Left colon (tissue), 2 donors: ENCODE results near the gene OR2Y1. TPM values are rescaled to one million over a fixed set of nuclear protein-coding genes. Genes with fewer than 3 reads are reported as not detected.
"Not testable (repeated sequence)": the region's sequence is repeated elsewhere in the genome, so short reads cannot be mapped to it uniquely, and the experiment has no call there.

Experiments
- ATAC-seq: fragments of 200-7000 bp; cut with Tn5 transposase; one replicate; pipeline ENCODE4 v1.9.1; 2020; ENCODE audit warnings: mild to moderate bottlenecking, moderate library complexity
- DNase-seq, 2 donors: peaks; one replicate each; pipeline ENCODE4 v3.0.0-alpha.2; 2020
- intact Hi-C, 2 donors: fragments of 100-400 bp; cut with DNase I in 1 of 2; cut with micrococcal nuclease in 1 of 2; formaldehyde crosslinking; loops; one replicate each; pipeline versions ENCODE4 v1.11.2 to v1.14.0; 2022; cut with DNase I, micrococcal nuclease
- long read RNA-seq: library from polyadenylated mRNA; unstranded; transcript quantifications from one replicate; pipeline ENCODE4 v2.0.0, GENCODE V29; 2021
- total RNA-seq, 2 donors: library from RNA; stranded (reverse); fragmentation: NEBNext Ultra II Directional; extraction: Animal tissue kit (Norgen Biotek cat#: 25700); gene quantifications; one replicate each; pipeline ENCODE4 v1.2.1, GENCODE V29; 2021
- donor health status: DM: no; HTN: no; CAD: no.
- donor health status: DM: yes; HTN: yes; CAD: no.

OR2Y1 gene
- total RNA-seq = not detected
- long read RNA-seq = 0 reads

GRCh38 chr5:180739958-180740357 is at the start of gene OR2Y1:
Gene OR2Y1 (minus strand): TSS chr5:180740058. CDS start chr5:180740058, 0 bp downstream.
- DNase-seq (no peak), ATAC-seq (no peak)
- intact Hi-C loops = no loop called here

GRCh38 chr5:180788651-180789410 is 49.0 kb upstream of the OR2Y1 start:
- ATAC-seq, DNase-seq: not testable (repeated sequence)

GRCh38 chr5:180787711-180788431 is 48.0 kb upstream of the OR2Y1 start:
- ATAC-seq = no peak
- intact Hi-C loops = loop anchor here in 1 of 2 donors (10.0 kb wide), 2 partner anchors 67 to 367 kb away; no protein-coding TSS in a partner anchor
- DNase-seq = no peak

More at GRCh38 chr5:180788651-180789410, 49.0 kb upstream of the OR2Y1 start:
- intact Hi-C loops = loop anchor here in 1 of 2 donors (10.0 kb wide), 2 partner anchors 66 to 366 kb away; no protein-coding TSS in a partner anchor

- ATAC-seq (no peak), DNase-seq (no peak)
- intact Hi-C loops = loop anchor here in 1 of 2 donors (10.0 kb wide), 2 partner anchors 68 to 368 kb away; no protein-coding TSS in a partner anchor
Measured at GRCh38 chr5:180786531-180787398, 46.9 kb upstream of the OR2Y1 start.

- ATAC-seq = no peak
- no peak for DNase-seq
- intact Hi-C loops = loop anchor here in 1 of 2 donors (10.0 kb wide), 2 partner anchors 69 to 369 kb away; no protein-coding TSS in a partner anchor
Measured at GRCh38 chr5:180785794-180786221, 46.0 kb upstream of the OR2Y1 start.

GRCh38 chr5:180785121-180785781 is 45.4 kb upstream of the OR2Y1 start:
- ATAC-seq = peak; percentile 16
- intact Hi-C loops = loop anchor here in 1 of 2 donors (10.0 kb wide), 2 partner anchors 70 to 370 kb away; no protein-coding TSS in a partner anchor
- DNase-seq = no peak

- intact Hi-C loops = loop anchor here in 1 of 2 donors (10.0 kb wide), 2 partner anchors 70 to 370 kb away; no protein-coding TSS in a partner anchor
Measured at GRCh38 chr5:180784497-180785097, 44.7 kb upstream of the OR2Y1 start.

GRCh38 chr5:180783340-180784052 is 43.6 kb upstream of the OR2Y1 start:
- ATAC-seq = no peak
- no peak for DNase-seq
- intact Hi-C loops = loop anchor here in 1 of 2 donors (10.0 kb wide), 2 partner anchors 71 to 371 kb away; no protein-coding TSS in a partner anchor

More at GRCh38 chr5:180784497-180785097, 44.7 kb upstream of the OR2Y1 start:
- DNase-seq (peak; percentile 74 to 86), ATAC-seq (peak; percentile 93)

GRCh38 chr5:180782748-180783147 is 42.9 kb upstream of the OR2Y1 start:
- DNase-seq = no peak
- intact Hi-C loops = loop anchor here in 1 of 2 donors (10.0 kb wide), 2 partner anchors 72 to 372 kb away; no protein-coding TSS in a partner anchor

GRCh38 chr5:180781900-180782326 is 42.1 kb upstream of the OR2Y1 start:
- ATAC-seq = not testable (repeated sequence)
- intact Hi-C loops = loop anchor here in 1 of 2 donors (10.0 kb wide), 2 partner anchors 73 to 373 kb away; no protein-coding TSS in a partner anchor

More at GRCh38 chr5:180782748-180783147, 42.9 kb upstream of the OR2Y1 start:
- no peak for ATAC-seq

GRCh38 chr5:180779985-180780610 is 40.2 kb upstream of the OR2Y1 start:
- DNase-seq = no peak
- ATAC-seq = no peak
- intact Hi-C loops = loop anchor here in 1 of 2 donors (10.0 kb wide), 2 partner anchors 75 to 375 kb away; no protein-coding TSS in a partner anchor

More at GRCh38 chr5:180781900-180782326, 42.1 kb upstream of the OR2Y1 start:
- not testable (repeated sequence) for DNase-seq

GRCh38 chr5:180777475-180777874 is 37.6 kb upstream of the OR2Y1 start:
- DNase-seq = no peak
- intact Hi-C loops = no loop called here
- no peak for ATAC-seq

GRCh38 chr5:180776376-180776775 is 36.5 kb upstream of the OR2Y1 start:
- intact Hi-C loops = no loop called here
- ATAC-seq (no peak), DNase-seq (no peak)

- intact Hi-C loops = no loop called here
- DNase-seq = no peak
- no peak for ATAC-seq
Measured at GRCh38 chr5:180775624-180776023, 35.8 kb upstream of the OR2Y1 start.

GRCh38 chr5:180771839-180772238 is 32.0 kb upstream of the OR2Y1 start:
- ATAC-seq (no peak), DNase-seq (no peak)
- intact Hi-C loops = no loop called here

GRCh38 chr5:180769821-180770220 is 30.0 kb upstream of the OR2Y1 start:
- ATAC-seq = no peak
- intact Hi-C loops = no loop called here
- DNase-seq = no peak
